Fibroblast of mammary gland (primary cell): Measurements from ENCODE around the gene DAB2IP.

Experiments used
- DNase-seq: peaks from one replicate; pipeline ENCODE4 v3.0.0-alpha.2; 2010; ENCODE audit warnings: low read depth
- H3K4me3 ChIP-seq: 2 replicates; pipeline ENCODE4 v1.5.1; 2011; ENCODE audit warnings: low read depth, mild to moderate bottlenecking, low read length, moderate library complexity; ENCODE audit not compliant: control insufficient read depth
- TF ChIP-seq, protein P1 (sequence below): conservative IDR thresholded peaks from 2 replicates; pipeline ENCODE4 v1.5.1; 2011; ENCODE audit warnings: low read depth, low read length, inconsistent platforms; ENCODE audit not compliant: control insufficient read depth, insufficient read depth

DAB2IP gene

DNA sequence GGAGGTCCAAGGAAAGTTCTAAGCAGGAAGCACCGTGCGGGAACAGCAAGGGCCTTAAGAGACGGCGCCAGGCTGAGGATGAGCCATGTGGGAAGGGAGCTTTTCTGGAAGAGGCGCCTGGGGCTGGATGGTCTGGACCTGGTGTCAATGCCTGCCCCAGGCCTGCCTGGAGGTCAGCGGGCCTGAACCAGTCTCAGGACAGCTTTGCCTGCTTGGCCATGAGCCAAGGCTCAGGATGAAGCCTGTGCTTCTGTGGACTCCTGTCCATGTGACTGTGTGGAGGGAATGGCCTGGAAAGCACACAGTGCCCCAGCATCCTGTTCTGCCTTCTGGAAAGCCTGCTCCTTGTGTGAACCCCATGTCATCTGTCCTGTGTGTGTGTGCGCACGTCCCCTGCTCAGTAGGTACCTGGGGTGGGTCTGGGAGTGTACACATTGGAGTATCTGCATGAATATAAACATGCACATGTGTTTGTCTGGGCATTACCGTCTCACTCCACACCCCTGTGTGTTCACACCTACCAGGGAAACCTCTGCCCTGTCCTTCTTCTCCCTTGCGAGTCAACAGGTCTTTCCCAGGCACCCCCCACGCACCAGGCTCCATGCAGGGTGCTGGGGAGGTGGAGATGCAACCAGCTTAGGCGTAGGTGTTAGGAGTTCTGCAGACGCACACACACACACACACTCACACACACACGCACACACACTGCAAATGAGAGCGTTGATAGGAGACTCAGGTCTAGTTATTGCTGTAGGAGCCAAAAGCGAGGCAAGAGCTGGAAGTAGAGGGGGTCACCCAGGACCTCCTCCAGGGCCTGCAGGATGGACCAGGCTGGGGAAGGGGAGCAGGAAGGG is 24.8 kb downstream of the DAB2IP start:
- TF ChIP-seq, protein P1, sequence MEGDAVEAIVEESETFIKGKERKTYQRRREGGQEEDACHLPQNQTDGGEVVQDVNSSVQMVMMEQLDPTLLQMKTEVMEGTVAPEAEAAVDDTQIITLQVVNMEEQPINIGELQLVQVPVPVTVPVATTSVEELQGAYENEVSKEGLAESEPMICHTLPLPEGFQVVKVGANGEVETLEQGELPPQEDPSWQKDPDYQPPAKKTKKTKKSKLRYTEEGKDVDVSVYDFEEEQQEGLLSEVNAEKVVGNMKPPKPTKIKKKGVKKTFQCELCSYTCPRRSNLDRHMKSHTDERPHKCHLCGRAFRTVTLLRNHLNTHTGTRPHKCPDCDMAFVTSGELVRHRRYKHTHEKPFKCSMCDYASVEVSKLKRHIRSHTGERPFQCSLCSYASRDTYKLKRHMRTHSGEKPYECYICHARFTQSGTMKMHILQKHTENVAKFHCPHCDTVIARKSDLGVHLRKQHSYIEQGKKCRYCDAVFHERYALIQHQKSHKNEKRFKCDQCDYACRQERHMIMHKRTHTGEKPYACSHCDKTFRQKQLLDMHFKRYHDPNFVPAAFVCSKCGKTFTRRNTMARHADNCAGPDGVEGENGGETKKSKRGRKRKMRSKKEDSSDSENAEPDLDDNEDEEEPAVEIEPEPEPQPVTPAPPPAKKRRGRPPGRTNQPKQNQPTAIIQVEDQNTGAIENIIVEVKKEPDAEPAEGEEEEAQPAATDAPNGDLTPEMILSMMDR, result no peak
- no peak for DNase-seq
- no peak overlapping the region for H3K4me3 ChIP-seq

DNA sequence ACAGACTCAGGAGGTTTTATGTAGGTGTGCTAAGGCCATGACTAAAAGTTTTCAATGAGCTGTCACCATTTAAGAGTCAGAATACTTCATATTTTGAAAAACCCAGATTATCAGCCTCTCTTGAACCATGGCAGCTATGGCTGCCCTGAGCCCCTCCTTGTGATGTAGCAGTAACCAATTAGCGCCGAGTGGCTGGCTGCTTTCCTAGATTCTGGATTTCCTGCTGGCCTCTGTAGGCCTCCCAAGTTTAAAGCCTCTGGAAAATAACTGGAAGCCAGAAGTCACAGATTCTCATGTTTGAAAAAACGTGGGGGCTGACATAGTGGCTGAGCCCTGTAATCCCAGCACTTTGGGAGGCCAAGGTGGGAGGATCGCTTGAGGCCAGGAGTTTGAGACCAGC is 25.5 kb downstream of the DAB2IP start:
- TF ChIP-seq, protein P1, result no peak
- H3K4me3 ChIP-seq, result no peak overlapping the region
- no peak for DNase-seq

DNA sequence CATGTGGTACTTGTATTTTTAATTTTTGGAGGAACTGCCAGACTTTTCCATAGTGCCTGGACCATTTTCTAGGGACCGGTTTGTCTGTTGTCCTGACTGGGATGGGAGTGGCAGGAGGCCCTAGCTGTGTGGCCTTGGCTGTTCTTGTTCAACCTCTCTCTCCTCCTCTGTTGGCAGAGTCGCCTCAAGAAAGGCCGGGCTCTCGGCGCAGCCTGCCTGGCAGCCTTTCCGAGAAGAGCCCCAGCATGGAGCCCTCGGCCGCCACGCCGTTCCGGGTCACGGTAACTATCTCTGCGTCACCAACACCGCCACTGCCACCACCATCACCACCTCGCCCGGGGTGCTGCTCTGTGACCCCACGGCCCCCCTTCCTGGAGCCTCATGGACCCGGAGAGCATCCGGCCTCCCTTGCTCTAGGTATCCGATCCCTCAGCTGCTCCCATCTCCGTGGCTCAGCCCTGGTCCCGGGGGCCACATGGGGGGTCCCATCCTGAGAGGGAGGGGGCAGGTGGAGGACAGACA is 27.1 kb downstream of the DAB2IP start:
- no peak for DNase-seq
- no peak overlapping the region for H3K4me3 ChIP-seq
- TF ChIP-seq, protein P1, result no peak

DNA sequence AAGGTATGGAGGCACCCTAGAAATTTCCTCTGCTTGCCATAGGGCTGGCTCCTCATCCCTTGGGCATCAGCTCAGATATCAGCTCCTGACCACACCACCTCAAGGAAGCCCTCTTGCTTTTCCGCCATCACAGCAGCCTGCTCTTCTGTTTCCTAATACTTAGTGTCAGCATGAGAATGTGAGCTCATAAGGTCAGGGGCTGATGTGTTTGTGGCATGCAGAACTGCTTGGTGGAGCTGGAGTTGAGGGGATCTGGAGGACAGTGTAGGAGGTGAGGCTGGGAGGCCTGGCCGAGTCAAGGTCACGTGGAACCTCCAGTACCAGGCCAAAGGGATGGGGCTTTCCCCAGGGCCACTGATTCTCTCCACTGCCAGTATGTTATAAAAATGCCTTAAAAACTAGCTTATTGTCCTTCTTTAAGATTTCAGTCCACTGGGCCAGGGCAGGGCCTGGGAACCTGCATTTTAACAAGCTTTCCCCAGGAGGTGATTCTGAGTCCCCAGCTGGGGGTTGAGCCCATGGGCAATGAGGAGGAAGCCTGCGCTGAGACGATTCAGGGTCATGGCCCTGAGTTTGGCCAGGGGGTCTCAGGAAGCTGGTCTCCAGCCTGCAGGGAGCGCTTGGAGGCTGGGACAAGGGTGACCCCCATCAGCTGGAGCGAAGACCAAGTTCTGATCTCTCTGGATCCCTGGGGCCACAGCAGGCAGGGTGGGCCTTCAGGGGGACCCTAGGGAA is 28.6 kb downstream of the DAB2IP start:
- no peak for DNase-seq
- H3K4me3 ChIP-seq, result no peak overlapping the region
- TF ChIP-seq, protein P1, result no peak

DNA sequence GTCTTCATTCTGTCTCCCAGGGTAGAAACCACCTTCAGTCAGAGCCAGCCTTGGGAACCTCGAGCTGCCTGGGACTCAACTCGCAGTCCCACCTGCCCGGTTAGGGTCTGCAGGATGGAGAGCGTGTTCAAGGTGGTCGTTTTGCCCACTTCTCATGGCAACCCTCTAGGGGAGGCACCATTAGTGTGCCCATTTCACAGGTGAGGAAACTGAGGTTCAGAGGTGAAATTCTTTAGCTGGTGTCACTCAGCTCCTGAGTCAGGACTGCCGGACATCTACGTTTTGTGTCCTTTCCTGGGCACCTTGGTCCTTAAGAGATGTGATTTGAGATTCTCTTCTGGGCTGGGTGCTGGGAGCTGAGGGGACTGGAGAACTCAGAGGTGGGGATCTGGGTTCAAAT is 30.0 kb downstream of the DAB2IP start:
- TF ChIP-seq, protein P1, result no peak
- no peak overlapping the region for H3K4me3 ChIP-seq
- DNase-seq, result no peak

DNA sequence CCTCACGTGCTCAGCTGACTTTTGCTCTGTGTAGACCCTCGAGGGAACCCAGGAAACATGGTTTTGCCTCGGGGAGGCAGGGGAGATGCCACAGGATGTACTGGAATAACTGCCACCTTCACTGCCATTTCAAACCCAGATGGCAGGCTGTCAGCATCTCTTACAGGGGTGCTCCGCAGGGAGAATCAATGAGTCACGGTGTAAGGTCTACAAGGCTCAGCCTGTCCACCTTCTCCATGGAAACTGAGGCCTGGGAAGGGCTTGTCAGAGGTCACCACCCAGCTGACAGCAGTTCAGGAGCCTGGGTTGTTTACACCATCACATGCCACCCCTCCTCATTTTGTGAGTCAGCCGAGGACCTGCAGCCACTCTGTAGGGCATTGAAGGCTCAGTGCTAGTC is 30.8 kb downstream of the DAB2IP start:
- TF ChIP-seq, protein P1, result no peak
- no peak overlapping the region for H3K4me3 ChIP-seq
- DNase-seq, result no peak
